GM18520 (cell line): ENCODE measurements around the gene SSR4.

Experiments
- ATAC-seq: cut with Tn5 transposase; IDR thresholded peaks from one replicate; pipeline ENCODE4 v1.9.1; 2021; ENCODE audit not compliant: unreplicated experiment

Gene SSR4

GRCh38 chrX:153780678-153781427 lies 13.6 kb upstream of the SSR4 start, which contains the start of gene SRPK3:
Gene SRPK3 (plus strand): TSS chrX:153781041. CDS start chrX:153781087, 46 bp downstream.
- no peak for ATAC-seq

GRCh38 chrX:153781428-153782047 lies 12.9 kb upstream of the SSR4 start:
- ATAC-seq: no peak

GRCh38 chrX:153782313-153782712 lies 12.2 kb upstream of the SSR4 start:
- ATAC-seq: no peak

GRCh38 chrX:153782871-153783270 lies 11.6 kb upstream of the SSR4 start:
- ATAC-seq: no peak

- ATAC-seq: no peak
Observed at GRCh38 chrX:153783378-153784013, 11.0 kb upstream of the SSR4 start.

GRCh38 chrX:153784325-153784967 lies 10.0 kb upstream of the SSR4 start:
- no peak for ATAC-seq

- ATAC-seq: no peak
Observed at GRCh38 chrX:153786669-153787068, 7.8 kb upstream of the SSR4 start.

GRCh38 chrX:153789654-153790053 lies 4.8 kb upstream of the SSR4 start:
- no peak for ATAC-seq

- ATAC-seq: no peak
Observed at GRCh38 chrX:153791104-153791852, 3.2 kb upstream of the SSR4 start.

GRCh38 chrX:153792368-153792767 lies 2.1 kb upstream of the SSR4 start:
- ATAC-seq: no peak

GRCh38 chrX:153793291-153793690 lies 1.2 kb upstream of the SSR4 start:
- no peak for ATAC-seq

GRCh38 chrX:153794897-153795816 lies 689 bp downstream of the SSR4 start:
- ATAC-seq: no peak

GRCh38 chrX:153797415-153798015 lies 3.0 kb downstream of the SSR4 start:
- ATAC-seq: no peak

GRCh38 chrX:153799326-153799725 lies 4.9 kb downstream of the SSR4 start:
- ATAC-seq: no peak

GRCh38 chrX:153800177-153800722 lies 5.8 kb downstream of the SSR4 start:
- no peak for ATAC-seq

GRCh38 chrX:153800746-153801145 lies 6.3 kb downstream of the SSR4 start:
- no peak for ATAC-seq

GRCh38 chrX:153801669-153802068 lies 7.2 kb downstream of the SSR4 start:
- no peak for ATAC-seq

- no peak for ATAC-seq
Observed at GRCh38 chrX:153802513-153803045, 8.1 kb downstream of the SSR4 start.
